Choroid plexus epithelial cell (primary cell): ENCODE results near the gene ITPKC.

Source experiments
- DNase-seq: peaks from one replicate; pipeline ENCODE4 v3.0.0-alpha.2; 2010; ENCODE audit warnings: low read depth
- H3K4me3 ChIP-seq: 2 replicates; pipeline ENCODE4 v1.5.1; 2011; ENCODE audit warnings: low read depth, mild to moderate bottlenecking, control low read depth, low read length, moderate library complexity
- CTCF ChIP-seq: conservative IDR thresholded peaks from 2 replicates; pipeline ENCODE4 v1.5.1; 2011; ENCODE audit warnings: low read depth, mild to moderate bottlenecking, control low read depth, inconsistent platforms, low read length, moderate library complexity

The ITPKC gene

DNA sequence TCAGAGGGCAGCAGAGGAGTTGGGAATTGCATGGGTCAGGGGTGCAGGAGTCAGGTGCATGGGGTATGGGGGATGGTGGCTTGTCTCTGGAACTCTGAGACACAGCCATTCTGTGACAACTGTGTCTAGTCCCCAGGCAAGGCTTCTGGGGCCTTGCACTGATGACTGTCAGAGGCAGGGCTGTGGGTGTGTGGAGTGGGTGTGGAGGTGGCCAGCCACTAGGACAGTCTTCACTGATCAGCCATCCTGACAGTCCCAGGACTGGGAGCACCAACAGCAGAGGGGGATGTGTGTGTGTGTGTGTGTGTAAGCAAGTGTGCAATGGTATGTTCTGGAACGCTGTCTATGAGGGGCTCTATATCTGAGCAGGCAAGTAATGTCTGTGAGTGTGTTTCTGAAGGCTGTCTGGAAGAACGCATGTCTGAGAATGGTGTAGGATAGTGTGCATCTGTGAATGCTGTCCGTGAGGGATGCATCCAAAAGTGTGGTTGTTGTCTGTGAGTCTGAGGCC lies 31.8 kb upstream of the ITPKC start:
- H3K4me3 ChIP-seq, result no peak overlapping the region
- TF ChIP-seq CTCF, result no peak
- DNase-seq, result no peak

GRCh38 chr19:40685563-40685962 lies 31.3 kb upstream of the ITPKC start:
- no peak for DNase-seq
- TF ChIP-seq CTCF, result no peak
- no peak overlapping the region for H3K4me3 ChIP-seq

GRCh38 chr19:40686882-40687524 lies 29.9 kb upstream of the ITPKC start:
- no peak for DNase-seq

GRCh38 chr19:40687525-40688016 lies 29.3 kb upstream of the ITPKC start:
- peak; percentile 47 for DNase-seq
- no peak overlapping the region for H3K4me3 ChIP-seq
- TF ChIP-seq CTCF, result no peak

More at GRCh38 chr19:40686882-40687524, 29.9 kb upstream of the ITPKC start:
- H3K4me3 ChIP-seq, result no peak overlapping the region
- TF ChIP-seq CTCF, result no peak

DNA sequence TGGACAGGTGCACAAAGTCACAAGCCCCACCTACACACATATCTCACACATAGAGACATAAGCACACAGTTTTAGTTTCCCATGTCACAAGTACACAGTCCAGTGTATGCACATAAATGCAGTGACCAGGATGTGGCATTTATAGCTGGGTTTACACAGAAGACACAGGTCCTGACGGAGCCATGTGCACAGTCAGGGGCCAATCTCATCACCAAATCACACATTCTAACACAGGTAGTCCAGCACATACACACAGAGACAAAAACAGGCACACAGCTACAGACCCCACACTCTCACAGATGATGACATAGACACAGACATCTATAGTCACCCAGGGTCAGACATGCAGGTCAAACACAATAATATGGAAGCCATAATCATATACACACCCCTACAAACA lies 28.6 kb upstream of the ITPKC start:
- no peak for DNase-seq
- peak overlapping the region; percentile 82 for H3K4me3 ChIP-seq
- TF ChIP-seq CTCF, result no peak

GRCh38 chr19:40688987-40689338 lies 27.9 kb upstream of the ITPKC start:
- peak overlapping the region; percentile 82 for H3K4me3 ChIP-seq
- DNase-seq, result no peak
- no peak for TF ChIP-seq CTCF
